Adrenal gland (tissue), 5 donors: Measurements from ENCODE around the gene PACRG.

Source experiments
- CTCF ChIP-seq, 6 experiments: fragments of 450-650 bp in 4 of 6; fragments of 200-600 bp in 2 of 6; sonication (generic) in 1 of 6; IDR thresholded peaks; 1 replicate in 5 of 6; 2 replicates in 1 of 6; pipeline versions ENCODE4 v1.5.1 to v1.8.0; 2016 to 2021; ENCODE audit warnings: antibody characterized with exemption in 6 of 6, mild to moderate bottlenecking in 2 of 6, moderate library complexity in 1 of 6
- POLR2A ChIP-seq, 2 donors: fragments of 450-650 bp; IDR thresholded peaks; one replicate each; pipeline ENCODE4 v1.6.1; 2017; ENCODE audit warnings: antibody characterized with exemption in 2 of 2, mild to moderate bottlenecking in 2 of 2, moderate library complexity in 1 of 2
- donor health status: DM: no; HTN: no; CAD: no.

GRCh38 chr6:163354085-163354484, 626.3 kb downstream of the PACRG start:
- TF ChIP-seq CTCF (IDR thresholded peaks at IDR 0.05) (no peak), POLR2A (IDR thresholded peaks at IDR 0.05) (peak in 1 of 2 donors; percentile 35)
